KOPT-K1 (cell line): ENCODE measurements around the gene SUMO3.

ENCODE experiments used
- H3K27ac ChIP-seq: fragments of 200-600 bp; sonication (generic); 2 replicates; pipeline ENCODE4 v1.5.1; 2016; ENCODE audit warnings: antibody characterized with exemption, mild to moderate bottlenecking, low read depth, low read length; ENCODE audit not compliant: poor library complexity, severe bottlenecking
- H3K36me3 ChIP-seq: fragments of 200-600 bp; sonication (generic); 2 replicates; pipeline ENCODE4 v1.5.1; 2017; ENCODE audit warnings: antibody characterized with exemption, mild to moderate bottlenecking, low read length, moderate library complexity; ENCODE audit not compliant: insufficient read depth
- H3K9me3 ChIP-seq: fragments of 200-600 bp; sonication (generic); 2 replicates; pipeline ENCODE4 v1.5.1; 2017; ENCODE audit warnings: antibody characterized with exemption, low read length, mild to moderate bottlenecking; ENCODE audit not compliant: insufficient read depth, poor library complexity, severe bottlenecking

SUMO3 gene

GRCh38 chr21:44767834-44768831 lies 49.7 kb downstream of the SUMO3 start:
- no peak overlapping the region for H3K27ac ChIP-seq

GRCh38 chr21:44766818-44767354 lies 51.0 kb downstream of the SUMO3 start:
- Histone ChIP-seq H3K27ac (no peak overlapping the region), H3K36me3 (peaks cover 34% of the 10 kb centered on the region)

More at GRCh38 chr21:44767834-44768831, 49.7 kb downstream of the SUMO3 start:
- H3K36me3 ChIP-seq = peaks cover 47% of the 10 kb centered on the region
- no peaks in the 10 kb centered on the region for H3K9me3 ChIP-seq

GRCh38 chr21:44766014-44766817 lies 51.6 kb downstream of the SUMO3 start:
- Histone ChIP-seq H3K27ac (peak overlapping the region; percentile 18), H3K9me3 (no peaks in the 10 kb centered on the region), H3K36me3 (peaks cover 27% of the 10 kb centered on the region)

More at GRCh38 chr21:44766818-44767354, 51.0 kb downstream of the SUMO3 start:
- H3K9me3 ChIP-seq = no peaks in the 10 kb centered on the region

GRCh38 chr21:44765231-44766013 lies 52.4 kb downstream of the SUMO3 start:
- Histone ChIP-seq H3K9me3 (no peaks in the 10 kb centered on the region), H3K36me3 (peaks cover 19% of the 10 kb centered on the region), H3K27ac (peak overlapping the region; percentile 18)

GRCh38 chr21:44764319-44765230 lies 53.3 kb downstream of the SUMO3 start:
- no peaks in the 10 kb centered on the region for H3K9me3 ChIP-seq
- no peak overlapping the region for H3K27ac ChIP-seq
- H3K36me3 ChIP-seq = peaks cover 11% of the 10 kb centered on the region; the same call in 1 of the 2 replicates

- H3K27ac ChIP-seq = no peak overlapping the region
These were observed 54.2 kb downstream of the SUMO3 start for GRCh38 chr21:44763451-44764318.

GRCh38 chr21:44763050-44763378 lies 54.8 kb downstream of the SUMO3 start:
- Histone ChIP-seq H3K36me3 (peaks cover under 1% of the 10 kb centered on the region; the same call in 1 of the 2 replicates), H3K9me3 (no peaks in the 10 kb centered on the region), H3K27ac (no peak overlapping the region)

More at GRCh38 chr21:44763451-44764318, 54.2 kb downstream of the SUMO3 start:
- Histone ChIP-seq H3K9me3 (no peaks in the 10 kb centered on the region), H3K36me3 (peaks cover 8% of the 10 kb centered on the region; the same call in 1 of the 2 replicates)

GRCh38 chr21:44762221-44763049 lies 55.4 kb downstream of the SUMO3 start:
- no peak overlapping the region for H3K27ac ChIP-seq

GRCh38 chr21:44761747-44762208 lies 56.1 kb downstream of the SUMO3 start:
- Histone ChIP-seq H3K9me3 (no peaks in the 10 kb centered on the region), H3K27ac (no peak overlapping the region), H3K36me3 (no peaks in the 10 kb centered on the region; the same call in 1 of the 2 replicates)

More at GRCh38 chr21:44762221-44763049, 55.4 kb downstream of the SUMO3 start:
- H3K36me3 ChIP-seq = no peaks in the 10 kb centered on the region; the same call in 1 of the 2 replicates
- H3K9me3 ChIP-seq = no peaks in the 10 kb centered on the region

- no peaks in the 10 kb centered on the region for H3K36me3 ChIP-seq
These were observed 56.7 kb downstream of the SUMO3 start for GRCh38 chr21:44761011-44761729.

GRCh38 chr21:44760376-44760775 lies 57.5 kb downstream of the SUMO3 start:
- no peaks in the 10 kb centered on the region for H3K36me3 ChIP-seq
- H3K27ac ChIP-seq = no peak overlapping the region
- H3K9me3 ChIP-seq = no peaks in the 10 kb centered on the region

More at GRCh38 chr21:44761011-44761729, 56.7 kb downstream of the SUMO3 start:
- Histone ChIP-seq H3K27ac (no peak overlapping the region), H3K9me3 (no peaks in the 10 kb centered on the region)
